GM19023 (cell line): Measurements from ENCODE around the gene ABI1.
"Not testable (repeated sequence)": the region's sequence is repeated elsewhere in the genome, so short reads cannot be mapped to it uniquely, and the experiment has no call there.

ENCODE experiments used
- ATAC-seq: cut with Tn5 transposase; IDR thresholded peaks from one replicate; pipeline ENCODE4 v1.9.1; 2021; ENCODE audit warnings: mild to moderate bottlenecking, moderate library complexity; ENCODE audit not compliant: unreplicated experiment

The ABI1 gene

GRCh38 chr10:26805567-26806245 lies 55.1 kb downstream of the ABI1 start:
- no peak for ATAC-seq

GRCh38 chr10:26804418-26805393 lies 56.1 kb downstream of the ABI1 start:
- no peak for ATAC-seq

- no peak for ATAC-seq
These were observed 56.9 kb downstream of the ABI1 start for GRCh38 chr10:26803849-26804248.

GRCh38 chr10:26802527-26802926 lies 58.2 kb downstream of the ABI1 start:
- no peak for ATAC-seq

- no peak for ATAC-seq
These were observed 58.9 kb downstream of the ABI1 start for GRCh38 chr10:26801831-26802230.

GRCh38 chr10:26801274-26801673 lies 59.5 kb downstream of the ABI1 start:
- ATAC-seq: no peak

GRCh38 chr10:26800468-26800867 lies 60.3 kb downstream of the ABI1 start:
- ATAC-seq: no peak

GRCh38 chr10:26799342-26799741 lies 61.4 kb downstream of the ABI1 start:
- peak; percentile 47 for ATAC-seq

- ATAC-seq: no peak
These were observed 62.5 kb downstream of the ABI1 start for GRCh38 chr10:26798298-26798697.

GRCh38 chr10:26797340-26797739 lies 63.4 kb downstream of the ABI1 start:
- ATAC-seq: no peak

GRCh38 chr10:26792758-26793495 lies 67.8 kb downstream of the ABI1 start:
- ATAC-seq: no peak

GRCh38 chr10:26790221-26790995 lies 70.3 kb downstream of the ABI1 start:
- ATAC-seq: no peak

- not testable (repeated sequence) for ATAC-seq
These were observed 71.0 kb downstream of the ABI1 start for GRCh38 chr10:26789779-26790178.

GRCh38 chr10:26787362-26787761 lies 73.4 kb downstream of the ABI1 start:
- ATAC-seq: no peak

- ATAC-seq: no peak
These were observed 79.0 kb downstream of the ABI1 start for GRCh38 chr10:26781797-26782196.

- ATAC-seq: peak; percentile 53
These were observed 79.8 kb downstream of the ABI1 start for GRCh38 chr10:26780793-26781601.

- peak; percentile 30 for ATAC-seq
These were observed 80.5 kb downstream of the ABI1 start for GRCh38 chr10:26780106-26780792.

GRCh38 chr10:26779176-26779860 lies 81.4 kb downstream of the ABI1 start:
- ATAC-seq: no peak

GRCh38 chr10:26777686-26778085 lies 83.1 kb downstream of the ABI1 start:
- ATAC-seq: no peak
